ENCODE results near the gene GTPBP4. TPM values are rescaled to one million over a fixed set of nuclear protein-coding genes. Genes with fewer than 3 reads are reported as not detected.

The GTPBP4 gene
- total RNA-seq, 2 donors from 2014 or later: 25.0 to 37.7 TPM

DNA sequence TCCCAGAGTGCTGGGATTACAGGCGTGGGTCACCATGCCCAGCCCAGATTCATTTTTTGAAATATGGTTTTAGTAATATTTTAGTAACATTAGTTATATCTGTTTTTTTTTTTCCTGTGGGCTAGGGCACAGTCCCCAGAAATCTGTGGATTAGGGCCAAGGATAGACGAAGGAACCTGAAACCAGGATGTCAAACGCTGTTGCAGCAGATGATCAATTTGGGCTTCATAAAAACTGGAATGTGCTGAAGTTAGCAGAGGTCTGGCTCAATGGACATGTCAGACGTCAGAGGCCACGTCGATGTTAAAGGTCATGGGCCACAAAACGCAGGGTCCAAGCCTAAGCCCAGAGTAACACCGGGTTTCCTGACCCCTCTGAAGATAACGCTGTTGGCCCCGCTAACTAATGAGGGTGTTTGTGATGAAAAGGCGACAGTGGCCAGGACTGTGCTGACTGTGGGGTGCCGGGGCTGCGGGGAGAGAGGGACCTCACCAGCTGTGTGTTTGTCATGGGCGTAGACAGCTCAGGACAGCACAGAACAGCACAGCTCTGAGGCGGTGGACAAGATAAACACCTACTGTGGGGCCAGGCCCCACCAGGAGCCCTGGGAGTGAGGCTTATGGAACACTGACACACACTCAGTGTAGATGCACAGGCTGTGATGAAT, 23.8 kb upstream of the GTPBP4 start:
- intact Hi-C loops (cut with DNase I): no loop called here
- DNase-seq (no peak), ATAC-seq (no peak)

DNA sequence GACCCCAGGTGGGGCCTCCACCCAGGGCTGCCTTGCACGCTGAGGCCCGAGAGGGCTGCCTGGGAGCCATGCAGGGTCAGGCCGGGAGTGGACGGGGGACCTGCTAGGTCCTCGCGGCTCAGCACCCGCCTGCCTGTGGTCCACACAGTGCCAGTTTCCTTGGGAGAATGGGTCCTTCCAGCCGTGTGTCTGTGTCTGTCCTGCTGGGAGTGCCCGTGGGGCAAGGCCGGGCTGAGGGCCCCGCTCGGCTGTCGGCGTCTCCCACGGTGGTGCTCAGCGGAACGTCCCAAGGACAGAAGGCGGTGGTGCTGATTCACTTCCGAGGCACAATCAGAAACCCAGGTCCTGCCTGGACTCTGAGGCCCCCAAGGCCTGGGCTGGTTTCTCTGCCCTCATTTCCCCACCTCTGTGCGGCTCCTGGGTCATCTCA, 23.2 kb upstream of the GTPBP4 start:
- no peak for DNase-seq
- no peak for ATAC-seq
- intact Hi-C loops (cut with DNase I): no loop called here

DNA sequence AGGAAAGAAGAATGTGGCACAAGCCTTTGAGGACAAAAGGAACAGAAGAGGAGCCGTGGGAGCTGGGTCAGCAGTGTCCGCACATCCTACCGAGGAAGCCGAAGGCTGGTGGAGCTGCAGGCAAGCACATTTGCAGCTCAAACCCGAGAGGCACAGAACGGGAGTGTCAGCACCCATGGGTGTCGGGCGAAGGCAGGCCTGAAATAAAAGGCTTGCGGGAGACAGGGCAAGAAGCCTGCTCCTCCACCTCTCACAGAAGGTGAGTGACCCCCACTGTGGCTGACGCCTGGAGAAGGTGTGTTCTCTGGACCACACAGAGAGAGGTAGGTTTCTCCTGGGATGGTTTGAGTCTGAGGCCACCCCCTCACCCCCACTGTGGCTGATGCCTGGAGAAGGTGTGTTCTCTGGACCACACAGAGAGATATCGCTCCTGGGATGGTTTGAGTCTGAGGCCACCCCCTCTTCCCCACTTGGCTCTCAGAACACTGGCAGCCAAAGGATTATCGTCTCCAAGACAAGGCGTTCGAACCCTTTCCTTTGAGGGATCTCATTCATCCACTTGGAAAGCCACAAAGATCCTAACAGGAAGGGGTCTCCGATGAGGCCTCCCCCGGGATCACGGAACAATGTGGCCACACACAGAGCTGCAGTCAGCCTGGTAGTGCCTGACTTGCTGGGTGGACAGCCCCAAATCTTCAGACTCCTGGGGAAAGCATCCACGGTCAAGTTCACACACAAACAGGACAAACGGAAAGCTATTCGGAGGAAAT, 21.6 kb upstream of the GTPBP4 start:
- no peak for ATAC-seq
- intact Hi-C loops (cut with DNase I): no loop called here
- no peak for DNase-seq

DNA sequence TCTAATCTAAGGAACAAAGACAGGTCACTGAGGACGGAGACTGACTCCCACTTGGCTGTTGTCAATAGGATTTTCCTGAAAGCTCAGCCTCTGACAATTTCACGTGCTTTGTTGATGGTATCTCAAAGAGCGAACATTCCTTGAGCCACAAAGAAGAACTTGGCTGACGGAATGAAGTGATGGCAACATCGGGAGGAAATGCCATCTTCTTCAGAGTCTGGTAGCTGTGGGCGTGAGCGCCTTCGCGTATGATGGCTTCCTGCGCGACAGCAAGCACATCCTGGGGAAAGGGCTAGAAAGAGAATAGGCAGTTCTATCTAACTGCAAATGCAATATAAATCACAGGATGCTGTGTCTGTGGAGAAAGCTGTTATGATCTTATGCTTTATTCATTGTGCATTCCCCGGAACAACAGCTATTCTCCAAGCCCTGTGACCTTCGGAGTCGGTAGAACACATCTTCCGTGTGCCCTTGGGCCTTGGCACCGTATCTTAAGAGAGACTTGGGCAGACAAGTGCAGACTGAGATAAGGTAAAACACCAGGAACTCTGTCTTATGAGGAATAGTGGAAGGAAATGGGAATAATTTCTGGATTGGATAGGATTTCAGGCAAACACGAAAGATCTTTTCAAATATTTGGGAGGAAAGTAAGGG, 19.6 kb upstream of the GTPBP4 start:
- ATAC-seq (no peak), DNase-seq (peak; percentile 3)
- intact Hi-C loops (cut with DNase I): no loop called here

DNA sequence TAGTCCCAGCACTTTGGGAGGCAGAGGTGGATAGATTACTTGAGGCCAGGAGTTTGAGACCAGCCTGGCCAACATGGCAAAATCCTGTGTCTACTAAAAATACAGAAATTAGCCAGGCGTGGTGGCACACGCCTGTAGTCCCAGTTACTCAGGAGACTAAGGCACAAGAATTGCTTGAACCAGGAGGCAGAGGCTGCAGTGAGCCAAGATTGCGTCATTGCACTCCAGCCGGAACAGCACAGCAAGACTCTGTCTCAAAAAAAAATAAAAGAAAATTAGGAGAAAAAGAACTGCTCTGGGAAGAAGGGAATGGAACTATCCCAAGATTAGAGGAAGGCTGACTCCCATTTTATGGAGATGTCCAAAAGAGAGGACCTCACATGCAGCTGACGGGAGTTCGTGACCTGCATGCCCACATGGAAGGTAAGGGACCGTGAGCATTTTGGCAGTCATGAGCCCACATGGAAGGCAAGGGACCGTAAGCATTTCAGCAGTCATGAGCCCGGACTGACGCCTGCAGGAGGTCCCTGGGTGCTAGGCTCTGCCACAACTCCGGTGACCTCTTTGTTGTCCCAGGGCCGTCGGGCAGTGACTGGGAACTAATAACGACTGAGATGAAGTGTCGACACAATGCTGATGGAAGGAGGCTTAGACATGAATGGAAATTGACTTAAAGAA, 18.6 kb upstream of the GTPBP4 start:
- DNase-seq: peak; percentile 6

DNA sequence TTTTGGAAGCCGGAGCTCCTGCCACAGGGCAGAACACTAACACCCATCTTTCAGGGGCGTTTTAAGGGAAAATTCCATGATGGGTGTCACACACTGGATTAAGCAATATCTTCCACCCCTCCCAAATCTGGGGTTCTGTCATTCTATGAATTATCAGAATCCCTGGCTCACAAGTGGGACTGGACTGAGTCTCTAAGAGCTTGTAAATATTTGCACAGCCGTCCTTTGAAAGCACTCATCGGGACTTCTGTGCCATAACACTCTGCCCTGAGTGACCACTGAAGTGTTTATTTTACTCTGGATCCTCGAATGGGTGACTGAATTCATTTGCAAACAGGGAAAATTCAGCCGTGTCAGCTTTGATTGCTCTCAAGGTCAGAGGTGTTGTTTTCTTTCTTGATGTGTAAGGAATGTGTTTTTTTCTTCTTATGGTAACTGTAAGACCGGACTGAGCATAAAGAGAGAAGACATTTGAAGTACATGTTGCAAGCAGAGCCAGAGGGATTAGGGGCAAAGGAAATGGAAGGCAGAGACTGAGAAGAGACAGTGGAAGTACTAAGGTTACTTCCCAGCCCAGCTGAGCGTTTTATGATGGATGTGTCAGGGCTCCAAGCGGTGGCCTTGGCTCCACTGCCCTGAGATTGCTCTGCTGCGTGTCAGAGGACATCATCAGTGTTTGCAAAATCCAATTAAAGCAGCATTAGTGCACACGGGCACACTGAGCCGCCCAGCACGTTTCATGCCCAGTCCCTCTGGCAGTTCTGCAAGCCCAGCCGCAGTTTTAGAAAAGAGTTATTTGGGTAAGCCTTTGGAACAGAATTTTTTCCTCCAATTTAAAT, 17.7 kb upstream of the GTPBP4 start:
- peak; percentile 19 for DNase-seq
- intact Hi-C loops (cut with DNase I): no loop called here

More for the DNA sequence above, 18.6 kb upstream of the GTPBP4 start:
- intact Hi-C loops (cut with DNase I): no loop called here
- ATAC-seq: no peak

DNA sequence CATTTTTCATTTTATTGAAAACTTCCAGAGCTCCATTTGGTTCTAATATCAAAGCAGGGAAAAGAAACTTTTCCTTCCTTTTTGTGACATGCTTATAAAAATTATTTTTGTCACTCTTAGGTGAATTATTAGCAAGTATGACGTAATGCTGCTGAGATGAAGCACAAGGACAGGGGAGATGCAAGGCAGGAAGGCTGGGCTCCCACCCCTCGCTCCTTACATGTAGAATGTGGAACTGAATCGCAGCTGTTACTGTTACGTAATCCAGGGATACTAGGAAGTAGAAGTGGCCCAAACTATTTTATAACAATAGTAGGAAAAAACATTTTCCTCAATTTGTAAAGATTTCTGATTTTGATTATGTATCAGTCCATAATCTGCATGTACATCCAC, 17.1 kb upstream of the GTPBP4 start:
- intact Hi-C loops (cut with DNase I): no loop called here
- DNase-seq (peak; percentile 26), ATAC-seq (peak; percentile 64 to 72)

More for the DNA sequence above, 17.7 kb upstream of the GTPBP4 start:
- peak; percentile 22 to 78 for ATAC-seq

DNA sequence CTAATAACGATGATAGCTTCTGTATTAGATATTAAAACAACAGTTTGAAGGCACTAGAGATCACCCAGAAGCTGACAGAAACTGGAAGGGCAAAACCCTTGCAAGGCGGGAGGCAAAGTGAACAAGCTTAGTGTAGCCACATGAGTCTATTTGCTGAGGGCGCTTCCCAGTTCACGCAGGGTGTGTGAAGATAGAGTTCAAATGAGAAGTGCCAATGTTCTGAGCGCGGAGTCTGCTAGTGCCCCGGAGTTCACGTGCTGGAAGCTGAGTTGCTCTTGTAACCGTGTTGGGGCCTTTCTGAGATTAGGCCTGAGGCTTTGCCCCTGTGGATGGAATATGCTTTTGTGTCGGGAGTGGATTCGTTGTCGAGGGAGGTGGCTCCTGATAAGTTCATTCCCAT, 16.6 kb upstream of the GTPBP4 start:
- DNase-seq (peak; percentile 4), ATAC-seq (no peak)
- intact Hi-C loops (cut with DNase I): no loop called here

DNA sequence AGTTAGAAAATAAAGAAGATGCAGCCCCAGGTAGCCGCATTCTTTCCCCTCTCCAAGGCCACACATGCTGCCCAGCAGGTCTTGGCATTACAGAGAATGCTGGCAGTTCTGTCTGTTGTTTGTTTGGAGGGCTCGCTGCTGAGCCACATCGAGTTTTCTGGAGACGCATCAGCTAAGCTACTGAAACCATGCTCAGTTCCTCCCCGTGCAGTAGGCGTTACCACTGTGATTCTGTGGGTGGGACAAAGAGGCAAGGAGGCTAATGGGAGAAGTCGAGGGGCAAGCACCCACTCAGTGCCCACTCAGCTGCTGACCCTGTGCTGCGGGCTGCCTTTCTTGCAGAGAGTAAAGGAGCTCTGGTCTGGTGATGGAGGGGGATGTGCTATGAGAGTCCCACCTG, 15.5 kb upstream of the GTPBP4 start:
- DNase-seq: no peak
- ATAC-seq: no peak
- intact Hi-C loops (cut with DNase I): no loop called here

DNA sequence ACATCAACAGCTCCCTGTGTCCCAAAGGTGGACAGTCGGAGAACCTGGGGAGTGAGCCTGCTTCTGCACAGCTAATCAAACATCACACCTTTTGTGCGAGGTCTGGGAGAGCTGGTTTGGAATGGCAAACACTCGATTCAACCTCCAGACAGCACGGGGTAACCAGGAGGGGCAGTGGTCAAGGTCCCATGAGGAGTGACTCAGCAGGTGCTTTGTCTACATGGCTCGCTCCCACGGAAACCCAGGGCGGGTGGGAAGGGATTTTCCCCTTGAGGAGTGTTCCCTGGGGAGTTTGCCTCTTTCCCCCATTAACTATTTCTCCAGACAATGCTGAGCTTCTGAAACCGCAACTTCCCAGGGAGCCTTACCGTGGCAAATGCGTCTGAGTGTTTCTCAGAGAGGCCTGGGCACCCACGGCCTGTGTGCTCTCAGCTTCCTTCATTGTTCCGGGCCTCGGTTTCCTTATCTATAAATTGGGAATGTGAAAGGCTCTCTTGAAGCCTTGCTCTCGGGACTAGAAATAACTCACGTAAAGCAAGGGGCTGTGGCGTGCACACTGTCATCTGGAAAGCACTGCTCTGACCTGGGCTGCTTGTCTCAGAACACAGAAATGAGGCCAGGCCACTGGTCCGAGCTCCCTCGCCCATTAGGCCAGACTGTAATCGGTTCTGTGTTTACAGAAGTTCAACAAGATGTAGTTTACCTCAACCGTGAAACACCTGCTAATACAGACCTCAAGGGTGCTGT, 14.0 kb upstream of the GTPBP4 start:
- ATAC-seq (no peak), DNase-seq (peak; percentile 11)
- intact Hi-C loops (cut with DNase I): no loop called here

DNA sequence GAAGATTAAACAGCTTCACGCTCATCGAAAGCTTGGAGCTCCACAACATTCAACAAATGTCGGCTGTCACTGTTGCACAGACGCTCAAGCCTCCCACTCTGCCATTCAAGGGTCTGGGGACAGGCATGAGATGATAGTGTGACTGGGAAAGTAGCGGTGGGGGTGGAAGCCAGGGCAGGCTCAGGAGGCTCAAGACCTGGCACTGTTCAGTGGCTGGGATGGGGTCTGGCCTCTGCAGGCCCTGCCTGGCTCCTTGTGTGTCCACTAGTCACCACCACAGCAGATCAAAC, 13.5 kb upstream of the GTPBP4 start:
- intact Hi-C loops (cut with DNase I): no loop called here
- ATAC-seq: no peak
- DNase-seq: peak; percentile 4

DNA sequence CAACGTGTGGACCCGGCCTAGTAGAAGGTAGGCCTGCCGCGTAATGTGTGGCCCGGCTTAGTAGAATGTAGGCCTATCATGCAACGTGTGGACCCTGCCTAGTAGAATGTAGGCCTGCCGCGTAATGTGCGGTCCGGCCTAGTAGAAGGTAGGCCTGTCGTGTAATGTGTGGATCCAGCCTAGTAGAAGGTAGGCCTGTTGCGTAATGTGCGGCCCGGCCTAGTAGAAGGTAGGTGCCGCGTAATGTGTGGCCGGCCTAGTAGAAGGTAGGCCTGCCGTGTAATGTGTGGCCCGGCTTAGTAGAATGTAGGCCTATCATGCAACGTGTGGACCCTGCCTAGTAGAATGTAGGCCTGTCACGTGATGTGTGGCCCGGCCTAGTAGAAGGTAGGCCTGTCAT, 11.9 kb upstream of the GTPBP4 start:
- ATAC-seq: no peak
- intact Hi-C loops (cut with DNase I): no loop called here
- DNase-seq: peak; percentile 1

DNA sequence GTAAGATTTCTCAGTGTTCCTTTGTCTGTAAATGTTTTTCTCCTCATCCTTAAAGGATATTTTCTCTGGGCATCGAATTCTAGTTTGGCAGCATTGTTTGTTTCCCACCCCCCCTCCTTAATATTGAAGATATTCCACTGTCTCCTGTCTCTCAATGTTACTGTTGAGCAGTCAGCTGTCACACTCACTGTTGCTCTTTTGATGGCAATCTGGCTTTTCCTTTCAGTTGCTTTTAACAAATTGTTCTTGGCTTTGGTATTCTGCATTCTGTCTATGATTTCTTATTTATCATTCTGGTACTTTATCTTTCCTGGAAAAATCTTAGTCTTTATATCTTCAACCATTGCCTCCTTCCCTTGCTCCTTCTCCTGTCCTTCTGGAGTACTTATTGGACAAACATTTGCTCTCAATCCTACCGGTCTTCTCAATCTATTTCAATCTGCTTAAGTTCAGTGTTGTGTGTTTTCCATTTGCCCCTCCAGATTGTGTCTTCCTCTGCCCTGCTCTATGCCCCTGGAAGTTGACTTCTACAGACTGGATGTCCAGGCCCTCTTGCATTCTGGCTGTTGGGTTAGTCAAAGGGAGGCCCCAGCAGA, 9.3 kb upstream of the GTPBP4 start:
- intact Hi-C loops (cut with DNase I): no loop called here
- ATAC-seq (no peak), DNase-seq (no peak)

DNA sequence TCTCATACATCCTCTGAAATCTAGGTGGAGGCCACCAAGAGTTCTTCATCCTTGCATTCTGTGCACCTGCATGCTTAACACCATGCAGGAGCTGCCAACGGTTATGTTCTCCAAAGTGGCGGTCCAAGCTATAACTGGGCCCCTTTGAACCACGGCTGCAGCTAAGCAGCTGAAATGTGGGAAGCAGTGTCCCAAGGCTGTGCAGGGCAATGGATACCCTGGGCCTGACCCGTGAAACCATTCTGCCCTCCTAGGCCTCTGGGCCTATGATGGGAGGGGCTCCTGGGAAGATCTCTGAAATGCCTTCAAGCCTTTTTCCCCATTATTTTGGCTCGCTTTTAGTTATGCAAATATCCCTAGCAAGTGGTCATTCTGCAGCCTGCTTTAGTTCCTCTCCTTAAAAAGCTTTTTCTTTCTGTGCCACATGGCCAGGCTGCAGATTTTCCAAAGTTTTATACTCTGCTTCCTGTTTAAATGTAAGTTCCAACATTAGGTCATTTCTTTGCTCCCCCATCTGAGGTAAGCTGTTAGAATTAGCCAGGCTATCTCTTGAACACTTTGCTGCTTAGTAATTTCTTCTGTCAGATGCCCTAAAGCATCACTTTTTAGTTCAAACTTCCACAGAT, 7.7 kb upstream of the GTPBP4 start:
- no peak for ATAC-seq
- DNase-seq: no peak
- intact Hi-C loops (cut with DNase I): loop anchor here in 1 of 2 donors (5.0 kb wide), 1 partner anchor 43 kb away; no protein-coding TSS in a partner anchor

DNA sequence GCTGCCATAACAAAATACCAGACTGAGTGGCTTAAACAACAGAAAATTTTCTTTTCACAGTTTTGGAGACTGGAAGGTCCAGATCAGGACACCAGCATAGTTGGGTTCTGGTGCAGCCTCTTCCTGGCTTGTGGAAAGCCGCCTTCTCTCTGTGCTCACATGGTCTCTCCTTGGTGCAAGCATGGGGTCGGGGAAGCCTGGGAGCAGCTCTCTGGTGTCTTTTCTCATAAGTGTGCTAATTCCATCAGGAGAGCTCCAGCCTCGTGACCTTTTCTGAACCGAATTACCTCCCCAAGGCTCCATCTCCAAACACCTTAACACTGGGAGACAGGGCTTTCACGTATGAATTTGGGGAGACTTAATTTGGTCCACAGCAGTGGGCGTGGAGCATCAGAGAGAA, 4.8 kb upstream of the GTPBP4 start:
- no peak for DNase-seq
- intact Hi-C loops (cut with DNase I): loop anchor here in 1 of 2 donors (5.0 kb wide), 1 partner anchor 46 kb away; no protein-coding TSS in a partner anchor
- ATAC-seq: no peak

DNA sequence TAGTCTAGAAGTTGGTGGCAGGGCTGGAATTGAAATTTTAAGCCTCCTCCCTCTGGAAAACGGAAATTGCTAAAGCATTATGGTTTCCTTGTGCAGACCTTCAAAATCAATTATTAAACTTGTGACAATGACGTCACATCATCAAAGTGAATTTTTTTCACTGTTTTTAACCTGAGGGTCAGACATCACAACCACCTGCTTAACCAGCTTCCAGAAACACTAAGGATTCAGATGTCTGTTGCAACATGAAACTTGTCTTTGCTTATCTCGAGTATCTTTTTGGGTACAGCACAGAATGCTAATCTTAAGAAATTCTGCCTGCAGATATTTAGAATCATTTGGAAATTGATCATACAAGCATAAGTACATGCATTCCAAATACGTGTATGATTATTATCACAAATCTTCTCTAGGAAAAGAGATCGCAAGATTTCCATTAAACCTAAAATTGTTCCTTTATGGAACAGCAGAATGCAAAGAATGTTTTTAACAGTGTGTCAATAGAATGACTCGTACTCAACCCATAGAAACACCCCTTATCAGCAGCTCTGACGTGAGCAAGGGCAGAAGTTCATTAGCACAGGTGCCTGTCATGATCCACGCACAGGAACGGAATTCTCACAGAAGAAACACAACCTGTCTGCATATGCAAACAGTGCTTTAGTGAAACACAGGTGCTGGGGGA, 4.1 kb upstream of the GTPBP4 start:
- DNase-seq (no peak), ATAC-seq (no peak)
- intact Hi-C loops (cut with DNase I): loop anchor here in 1 of 2 donors (5.0 kb wide), 1 partner anchor 47 kb away; no protein-coding TSS in a partner anchor

DNA sequence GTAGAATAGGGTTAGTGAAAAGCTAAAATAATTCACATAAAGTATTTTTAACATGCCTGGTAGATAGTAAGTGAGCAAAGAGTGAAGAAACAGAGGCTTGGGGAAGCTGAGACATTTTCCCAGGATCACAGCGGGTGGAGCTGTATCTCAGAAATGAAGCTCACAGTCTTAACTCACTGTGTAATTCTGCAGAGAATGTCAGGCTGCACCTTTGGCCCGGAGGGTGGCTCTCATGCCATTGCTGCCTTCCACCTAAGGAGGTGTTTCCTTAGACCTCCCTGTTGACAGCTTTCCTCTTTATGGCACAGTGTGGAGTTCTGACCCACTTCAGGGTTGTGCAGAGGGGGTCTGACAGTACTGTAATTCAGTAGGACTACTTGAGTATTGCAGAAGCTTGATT, 2.9 kb upstream of the GTPBP4 start:
- DNase-seq (no peak), ATAC-seq (no peak)
- intact Hi-C loops (cut with DNase I): no loop called here
